Activated CD4-positive, alpha-beta T cell treated with anti-CD3 and anti-CD28 coated beads, Interleukin-2, amount 50 U/mL, for 1 hour (primary cell): ENCODE data around the gene PLEKHA4.
A peak's percentile ranks its signal among the peaks of the same experiment; 100 is the strongest.
"Not testable (repeated sequence)": the region's sequence is repeated elsewhere in the genome, so short reads cannot be mapped to it uniquely, and the experiment has no call there.

Experiments
- DNase-seq: peaks from one replicate; pipeline ENCODE4 v3.0.0-alpha.2; 2020

Gene PLEKHA4

DNA sequence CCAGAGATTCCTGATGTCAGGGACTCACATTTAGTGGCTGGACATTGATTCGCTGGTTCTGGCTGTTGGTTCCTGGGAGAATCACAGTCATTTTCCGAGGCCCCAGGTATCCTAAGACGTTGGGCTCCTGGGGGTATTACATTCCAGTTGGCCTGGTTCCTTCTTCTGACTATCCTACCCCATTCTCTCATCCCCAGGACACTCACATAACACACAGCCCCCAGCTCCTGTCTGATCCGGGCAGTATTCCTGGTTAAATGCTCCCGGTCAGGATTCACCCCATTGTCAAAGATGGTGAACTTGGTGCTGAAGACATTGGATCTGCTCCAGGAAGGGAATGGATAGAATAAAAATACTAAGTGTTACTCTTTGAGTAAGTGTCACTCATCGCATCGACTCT lies 15.3 kb upstream of the PLEKHA4 start:
- DNase-seq: no peak

- no peak for DNase-seq
Measured at GRCh38 chr19:48881741-48882657, 13.6 kb upstream of the PLEKHA4 start.

- DNase-seq: not testable (repeated sequence)
Measured at GRCh38 chr19:48879696-48880095, 11.3 kb upstream of the PLEKHA4 start.

- no peak for DNase-seq
Measured at GRCh38 chr19:48879025-48879637, 10.7 kb upstream of the PLEKHA4 start.

DNA sequence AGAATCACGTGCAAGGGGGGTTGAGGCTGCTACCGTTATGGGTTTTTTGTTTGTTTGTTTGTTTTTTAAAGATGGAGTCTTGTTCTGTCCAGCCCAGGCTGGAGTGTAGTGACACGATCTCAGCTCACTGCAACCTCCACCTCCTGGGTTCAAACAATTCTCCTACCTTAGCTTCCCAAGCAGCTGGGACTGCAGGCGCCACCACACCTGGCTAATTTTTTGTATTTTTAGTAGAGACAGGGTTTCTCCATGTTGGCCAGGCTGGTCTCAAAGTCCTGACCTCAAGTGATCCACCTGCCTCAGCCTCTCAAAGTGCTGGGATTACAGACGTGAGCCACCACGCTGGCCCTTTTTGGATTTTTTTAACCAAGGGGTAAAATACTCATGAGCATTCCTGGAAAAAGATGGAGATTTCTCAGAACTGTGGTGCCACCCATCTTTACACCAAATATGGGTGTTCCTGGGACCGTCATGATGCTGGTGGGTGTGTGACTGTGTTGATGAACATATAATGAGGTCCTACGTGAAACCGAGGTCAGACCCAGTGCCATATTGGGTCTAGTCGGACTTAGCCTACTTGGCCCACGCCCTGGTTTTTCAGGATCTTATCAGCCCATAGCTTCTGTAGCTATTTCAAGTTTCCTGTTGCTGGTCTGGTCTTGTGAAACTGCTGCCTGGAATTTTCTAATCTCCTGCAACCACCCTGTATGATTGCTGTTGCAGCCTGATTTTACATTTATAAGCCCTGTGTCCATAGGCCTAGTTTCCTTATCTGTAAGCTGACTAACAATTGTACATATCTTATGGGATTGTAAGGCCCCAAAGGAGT lies 10.0 kb upstream of the PLEKHA4 start:
- DNase-seq: no peak

DNA sequence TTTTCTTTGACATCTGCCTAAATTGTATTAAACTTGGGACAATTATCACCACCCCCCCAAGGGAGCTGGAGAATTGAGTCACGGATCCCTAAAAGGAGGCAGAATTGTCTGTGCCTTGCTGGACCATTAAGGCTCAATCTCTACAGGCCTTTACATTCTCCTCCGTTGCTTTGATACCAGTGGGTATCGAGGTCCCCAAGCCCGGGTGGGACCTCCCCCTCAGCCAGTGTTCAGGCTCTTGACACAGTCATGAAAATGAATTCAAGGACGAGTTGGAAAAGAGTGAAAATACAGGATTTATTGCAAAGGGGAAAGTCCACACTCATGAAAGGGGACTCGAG lies 9.4 kb upstream of the PLEKHA4 start:
- no peak for DNase-seq

GRCh38 chr19:48876043-48876981 lies 7.9 kb upstream of the PLEKHA4 start:
- DNase-seq: peak; percentile 42

DNA sequence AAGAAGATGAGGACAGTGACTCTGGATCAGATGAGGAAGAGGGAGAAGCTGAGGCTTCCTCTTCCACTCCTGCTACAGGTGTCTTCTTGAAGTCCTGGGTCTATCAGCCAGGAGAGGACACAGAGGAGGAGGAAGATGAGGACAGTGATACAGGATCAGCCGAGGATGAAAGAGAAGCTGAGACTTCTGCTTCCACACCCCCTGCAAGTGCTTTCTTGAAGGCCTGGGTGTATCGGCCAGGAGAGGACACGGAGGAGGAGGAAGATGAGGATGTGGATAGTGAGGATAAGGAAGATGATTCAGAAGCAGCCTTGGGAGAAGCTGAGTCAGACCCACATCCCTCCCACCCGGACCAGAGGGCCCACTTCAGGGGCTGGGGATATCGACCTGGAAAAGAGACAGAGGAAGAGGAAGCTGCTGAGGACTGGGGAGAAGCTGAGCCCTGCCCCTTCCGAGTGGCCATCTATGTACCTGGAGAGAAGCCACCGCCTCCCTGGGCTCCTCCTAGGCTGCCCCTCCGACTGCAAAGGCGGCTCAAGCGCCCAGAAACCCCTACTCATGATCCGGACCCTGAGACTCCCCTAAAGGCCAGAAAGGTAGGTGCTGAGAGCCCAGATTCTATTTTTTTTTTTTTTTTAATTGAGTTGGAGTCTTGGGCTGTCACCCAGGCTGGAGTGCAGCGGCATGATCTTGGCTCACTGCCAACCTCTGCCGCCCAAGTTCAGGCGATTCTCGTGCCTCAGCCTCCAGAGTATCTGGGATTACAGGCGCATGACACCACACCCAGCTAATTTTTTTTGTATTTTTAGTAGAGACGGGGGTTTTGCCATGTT lies 6.1 kb upstream of the PLEKHA4 start:
- peak; percentile 45 for DNase-seq

- DNase-seq: no peak
Measured at GRCh38 chr19:48873476-48874302, 5.3 kb upstream of the PLEKHA4 start.

DNA sequence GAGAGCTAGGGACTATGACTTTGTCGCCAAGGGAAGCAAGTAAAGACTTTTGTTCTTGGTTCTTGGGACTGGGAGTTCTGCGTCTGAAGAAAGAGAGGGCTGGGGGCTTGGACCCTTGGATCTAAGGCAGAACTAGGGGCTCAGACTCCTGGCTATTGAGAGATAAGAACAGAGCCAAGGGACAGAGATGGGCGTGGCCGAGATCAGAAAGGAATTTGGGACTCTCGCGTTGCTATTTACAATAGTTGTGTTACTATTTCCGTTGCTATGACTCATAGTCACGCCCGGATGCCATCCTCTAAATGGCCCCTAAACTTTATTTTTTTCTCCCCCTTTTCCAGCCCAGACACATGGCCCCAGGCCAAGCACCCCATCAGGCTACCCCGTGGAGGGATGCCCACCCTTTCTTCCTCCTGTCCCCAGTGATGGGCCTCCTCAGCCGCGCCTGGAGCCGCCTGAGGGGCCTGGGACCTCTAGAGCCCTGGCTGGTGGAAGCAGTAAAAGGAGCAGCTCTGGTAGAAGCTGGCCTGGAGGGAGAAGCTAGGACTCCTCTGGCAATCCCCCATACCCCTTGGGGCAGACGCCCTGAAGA lies 4.6 kb upstream of the PLEKHA4 start:
- peak; percentile 73 for DNase-seq

DNA sequence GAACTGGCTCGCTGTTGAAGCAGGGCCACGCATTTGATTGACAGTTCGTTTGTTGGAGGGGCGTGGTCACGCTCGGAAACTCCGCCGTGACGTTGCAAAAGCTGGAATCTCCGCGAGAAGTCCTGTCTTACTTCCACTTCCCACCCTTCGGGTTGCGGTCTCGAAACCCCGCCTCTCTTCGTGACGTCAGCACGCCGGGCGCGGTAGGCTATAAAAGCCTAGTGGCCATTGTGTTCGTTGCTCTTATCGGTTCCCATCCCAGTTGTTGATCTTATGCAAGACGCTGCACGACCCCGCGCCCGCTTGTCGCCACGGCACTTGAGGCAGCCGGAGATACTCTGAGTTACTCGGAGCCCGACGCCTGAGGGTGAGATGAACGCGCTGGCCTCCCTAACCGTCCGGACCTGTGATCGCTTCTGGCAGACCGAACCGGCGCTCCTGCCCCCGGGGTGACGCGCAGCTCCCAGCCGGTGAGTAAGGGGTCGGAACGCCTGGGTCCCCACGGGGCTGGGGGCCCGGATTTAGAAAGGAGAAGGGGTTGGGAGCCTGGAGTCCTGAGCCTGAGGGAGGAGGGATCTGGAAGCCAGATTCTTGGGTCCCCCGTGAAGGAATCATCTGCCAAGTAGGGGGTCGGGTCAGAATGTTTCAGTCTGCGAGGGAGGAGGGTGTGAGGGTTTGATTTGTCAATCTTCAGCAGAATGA lies 3.9 kb upstream of the PLEKHA4 start, which contains the start of gene PPP1R15A:
TSS of gene PPP1R15A (plus strand) at position 240 of the 702 bp plus-strand sequence. CDS start 813 bp downstream, outside the sequence.
- peak; percentile 99 for DNase-seq

GRCh38 chr19:48871471-48872181 lies 3.2 kb upstream of the PLEKHA4 start:
- not testable (repeated sequence) for DNase-seq

- DNase-seq: no peak
Measured at GRCh38 chr19:48870048-48870447, 1.6 kb upstream of the PLEKHA4 start.

GRCh38 chr19:48867746-48868113 lies 687 bp downstream of the PLEKHA4 start:
- no peak for DNase-seq

DNA sequence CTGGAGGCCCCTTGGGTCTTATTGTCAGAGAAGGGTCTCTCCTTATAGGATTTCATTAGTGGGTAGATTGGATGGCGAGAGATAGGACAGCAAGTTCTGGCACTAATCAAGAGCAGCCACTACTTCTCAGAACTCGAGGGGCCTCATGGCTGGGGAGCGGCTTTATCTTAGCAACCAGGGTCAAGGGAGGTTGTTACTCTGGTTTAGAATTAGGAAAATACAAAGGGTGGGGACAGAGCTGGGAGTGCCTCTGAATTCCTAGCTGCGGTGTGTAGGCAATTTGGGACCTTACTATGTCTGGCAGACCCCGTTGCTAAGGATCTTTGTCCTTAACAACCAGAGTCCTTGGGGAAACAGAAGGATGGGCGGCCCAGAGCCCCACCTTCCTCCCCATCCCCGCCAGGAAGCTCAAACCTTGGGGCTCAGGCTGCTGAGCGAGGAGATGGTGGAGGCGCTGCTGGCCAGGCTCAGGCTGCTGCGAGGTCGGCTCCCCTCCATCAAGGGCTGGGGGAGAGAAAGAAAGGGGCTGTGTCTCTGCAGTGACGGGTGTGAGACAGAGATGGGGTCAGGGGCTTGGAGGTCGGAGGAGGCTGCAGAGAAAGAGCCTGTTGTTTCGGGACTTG lies 1.2 kb downstream of the PLEKHA4 start:
- no peak for DNase-seq

GRCh38 chr19:48866692-48867091 lies 1.7 kb downstream of the PLEKHA4 start:
- DNase-seq: no peak

DNA sequence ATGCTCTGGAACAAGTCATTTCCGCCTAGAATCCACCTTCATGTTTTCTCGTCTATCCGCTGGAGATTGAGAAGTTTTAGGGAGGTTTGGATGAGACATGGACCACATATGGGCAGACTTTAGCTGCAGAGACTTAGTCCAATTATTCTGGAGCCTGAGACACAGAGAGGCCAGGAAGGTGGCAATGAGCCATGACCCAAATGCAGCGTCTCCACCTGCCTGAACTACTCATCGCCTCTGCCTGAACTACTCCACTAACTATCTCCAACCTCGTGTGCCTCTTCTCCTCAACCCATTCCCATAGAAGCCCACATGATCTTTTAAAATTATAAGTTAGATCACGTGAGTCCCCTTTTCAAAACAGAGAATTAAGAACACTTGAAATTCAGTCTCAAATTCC lies 5.6 kb downstream of the PLEKHA4 start:
- DNase-seq: no peak

DNA sequence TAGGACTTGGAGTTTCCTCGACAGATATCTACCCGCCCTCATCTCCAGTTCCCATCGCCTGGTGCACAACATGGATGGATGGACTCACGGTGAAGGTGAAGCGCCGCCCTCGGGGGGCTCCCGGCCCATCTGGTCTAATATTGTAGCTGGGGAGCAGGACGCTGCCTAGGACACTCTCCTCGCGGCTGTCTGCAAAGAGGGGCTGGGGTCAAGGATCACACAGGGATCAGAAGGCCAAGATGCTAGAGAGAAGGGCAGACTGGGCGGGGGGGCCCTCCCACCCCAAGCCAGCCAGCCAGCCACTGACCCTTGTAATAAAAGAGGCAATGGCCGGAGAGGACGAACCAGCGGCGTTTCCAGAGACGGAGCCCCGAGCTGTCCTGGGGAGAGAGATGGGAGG lies 7.1 kb downstream of the PLEKHA4 start:
- no peak for DNase-seq
